SIG-M5 treated with dmso at 0.1 percent for 504 hours (cell line): ENCODE results near the gene THSD4.
A peak's percentile ranks its signal among the peaks of the same experiment; 100 is the strongest.

Experiments
- DNase-seq: peaks from one replicate; lab custom pipeline; 2025; ENCODE audit not compliant: unreplicated experiment; lab: John Stamatoyannopoulos, UW

THSD4 gene

GRCh38 chr15:71784719-71785118 lies 669.4 kb downstream of the THSD4 start:
- DNase-seq: no peak

- no peak for DNase-seq
Measured at GRCh38 chr15:71785996-71786395, 670.7 kb downstream of the THSD4 start.

- no peak for DNase-seq
Measured at GRCh38 chr15:71786673-71787072, 671.4 kb downstream of the THSD4 start.

GRCh38 chr15:71788646-71789579 lies 673.6 kb downstream of the THSD4 start:
- DNase-seq: no peak

- no peak for DNase-seq
Measured at GRCh38 chr15:71789616-71790015, 674.3 kb downstream of the THSD4 start.

GRCh38 chr15:71790081-71790480 lies 674.8 kb downstream of the THSD4 start:
- DNase-seq: peak; percentile 36

GRCh38 chr15:71791975-71792374 lies 676.7 kb downstream of the THSD4 start:
- no peak for DNase-seq

GRCh38 chr15:71792521-71792920 lies 677.2 kb downstream of the THSD4 start:
- DNase-seq: peak; percentile 12

GRCh38 chr15:71798641-71799040 lies 683.4 kb downstream of the THSD4 start:
- no peak for DNase-seq

GRCh38 chr15:71800190-71800589 lies 684.9 kb downstream of the THSD4 start:
- no peak for DNase-seq

GRCh38 chr15:71800835-71801745 lies 685.8 kb downstream of the THSD4 start:
- peak; percentile 72 for DNase-seq

- DNase-seq: no peak
Measured at GRCh38 chr15:71801935-71802655, 686.8 kb downstream of the THSD4 start.

- DNase-seq: no peak
Measured at GRCh38 chr15:71802770-71803169, 687.5 kb downstream of the THSD4 start.

GRCh38 chr15:71804226-71804625 lies 689.0 kb downstream of the THSD4 start:
- no peak for DNase-seq

GRCh38 chr15:71804695-71805470 lies 689.6 kb downstream of the THSD4 start:
- DNase-seq: no peak

GRCh38 chr15:71806452-71806931 lies 691.2 kb downstream of the THSD4 start:
- DNase-seq: no peak

GRCh38 chr15:71807125-71807629 lies 691.9 kb downstream of the THSD4 start:
- no peak for DNase-seq

- DNase-seq: no peak
Measured at GRCh38 chr15:71807691-71808091, 692.4 kb downstream of the THSD4 start.

- no peak for DNase-seq
Measured at GRCh38 chr15:71808311-71809020, 693.2 kb downstream of the THSD4 start.
